H1 (cell line): ENCODE data around the gene PNMA6E. TPM values are rescaled to one million over a fixed set of nuclear protein-coding genes. Genes with fewer than 3 reads are reported as not detected.

Experiments
- CTCF ChIA-PET: fragments of 300-600 bp; sonication (Branson Sonifier 250); formaldehyde crosslinking; loops from one replicate; lab custom pipeline; 2021; ENCODE audit not compliant: partially characterized antibody; lab: Charles Lee
- POLR2A ChIA-PET: fragments of 300-600 bp; sonication (Branson Sonifier 250); formaldehyde crosslinking; loops from one replicate; lab custom pipeline; 2021; ENCODE audit warnings: inconsistent platforms; ENCODE audit not compliant: partially characterized antibody; lab: Charles Lee
- DNase-seq, 2 experiments: peaks; one replicate each; pipeline versions ENCODE4 v3.0.0 to v3.0.0-alpha.2; 2010 to 2022; ENCODE audit warnings: low spot score in 2 of 2, low read depth in 1 of 2, mixed read lengths in 1 of 2
- FAIRE-seq: peaks from 2 replicates; lab custom pipeline; 2011; peaks lifted over from hg19 to GRCh38; lab: Jason Lieb, UNC
- H2AFZ ChIP-seq: 2 replicates; pipeline ENCODE4 v1.8.1; 2012; ENCODE audit warnings: low read length, inconsistent platforms
- H2AK5ac ChIP-seq: 2 replicates; pipeline ENCODE4 v1.6.1; 2013; ENCODE audit warnings: low read depth, low read length
- H2BK120ac ChIP-seq: replicated peaks from 2 replicates; pipeline ENCODE3; 2013; ENCODE audit warnings: low read depth, low read length, inconsistent platforms
- H2BK12ac ChIP-seq: 2 replicates; pipeline ENCODE4 v1.6.1; 2013; ENCODE audit warnings: low read depth, low read length
- H2BK15ac ChIP-seq: 2 replicates; pipeline ENCODE4 v1.6.1; 2013; ENCODE audit warnings: low read length
- H2BK20ac ChIP-seq: 2 replicates; pipeline ENCODE4 v1.6.1; 2013; ENCODE audit warnings: low read length
- H2BK5ac ChIP-seq: 2 replicates; pipeline ENCODE4 v1.6.1; 2013; ENCODE audit warnings: low read depth, low read length
- H3K14ac ChIP-seq: 2 replicates; pipeline ENCODE4 v1.6.1; 2013; ENCODE audit warnings: inconsistent platforms; ENCODE audit not compliant: insufficient read length
- H3K18ac ChIP-seq: 2 replicates; pipeline ENCODE4 v1.6.1; 2013; ENCODE audit warnings: low read length; ENCODE audit errors: extremely low read depth
- H3K23ac ChIP-seq: 2 replicates; pipeline ENCODE4 v1.6.1; 2013; ENCODE audit warnings: inconsistent platforms; ENCODE audit not compliant: insufficient read length
- H3K23me2 ChIP-seq: 2 replicates; pipeline ENCODE4 v1.6.1; 2013; ENCODE audit warnings: low read depth, low read length
- H3K27ac ChIP-seq: 2 replicates; pipeline ENCODE4 v1.6.1; 2011; ENCODE audit warnings: low read depth, low read length, inconsistent platforms
- H3K27me3 ChIP-seq, 4 experiments: replicated peaks in 1 of 4; 1 replicate in 1 of 4; 2 replicates in 3 of 4; pipeline versions ENCODE4 v1.6.1 to v1.8.1; 2011 to 2013; ENCODE audit warnings: low read length in 3 of 4, mild to moderate bottlenecking in 3 of 4, inconsistent platforms in 2 of 4, mixed read lengths in 2 of 4, moderate library complexity in 1 of 4; ENCODE audit not compliant: control insufficient read depth in 3 of 4, insufficient read depth in 3 of 4; ENCODE audit errors: extremely low read depth in 1 of 4
- H3K36me3 ChIP-seq, 4 experiments: 2 replicates each; pipeline versions ENCODE4 v1.6.1 to v1.8.1; 2011 to 2013; ENCODE audit warnings: mild to moderate bottlenecking in 4 of 4, low read length in 3 of 4, moderate library complexity in 2 of 4, control low read depth in 1 of 4, inconsistent platforms in 1 of 4; ENCODE audit not compliant: insufficient read depth in 4 of 4, control insufficient read depth in 2 of 4
- H3K4ac ChIP-seq: replicated peaks from 2 replicates; pipeline ENCODE3; 2013; ENCODE audit warnings: low read length, low read depth, mixed read lengths, inconsistent platforms; ENCODE audit not compliant: insufficient read length
- H3K4me1 ChIP-seq, 4 experiments: replicated peaks in 1 of 4; 1 replicate in 1 of 4; 2 replicates in 3 of 4; pipeline versions ENCODE4 v1.6.1 to v1.8.1; 2011 to 2013; ENCODE audit warnings: low read length in 3 of 4, inconsistent platforms in 2 of 4, mixed read lengths in 1 of 4; ENCODE audit not compliant: insufficient read depth in 4 of 4, control insufficient read depth in 3 of 4
- H3K4me2 ChIP-seq, 2 experiments: 2 replicates each; pipeline versions ENCODE4 v1.6.1 to v1.8.1; 2011 to 2013; ENCODE audit warnings: low read depth in 2 of 2, low read length in 2 of 2, control low read depth in 1 of 2, inconsistent platforms in 1 of 2, mild to moderate bottlenecking in 1 of 2; ENCODE audit not compliant: insufficient read depth in 1 of 2
- H3K4me3 ChIP-seq, 4 experiments: fragments of 200-600, 300-600 bp in 1 of 4; sonication (generic), shearing (Covaris generic), sonication (Bioruptor Twin) in 1 of 4; 2 replicates each; pipeline versions ENCODE4 v1.5.1 to v1.8.1; 2011 to 2016; ENCODE audit warnings: low read length in 4 of 4, low read depth in 3 of 4, control low read depth in 2 of 4, inconsistent platforms in 2 of 4, mild to moderate bottlenecking in 2 of 4, mixed read lengths in 1 of 4, moderate library complexity in 1 of 4; ENCODE audit not compliant: insufficient read depth in 2 of 4; ENCODE audit errors: extremely low read depth in 1 of 4
- H3K56ac ChIP-seq: replicated peaks from 2 replicates; pipeline ENCODE3; 2013; ENCODE audit warnings: low read depth, mild to moderate bottlenecking, mixed read lengths, low read length, inconsistent platforms; ENCODE audit not compliant: insufficient read length
- H3K79me1 ChIP-seq: 2 replicates; pipeline ENCODE4 v1.6.1; 2013; ENCODE audit warnings: low read depth, low read length, control low read depth
- H3K79me2 ChIP-seq, 2 experiments: 2 replicates each; pipeline versions ENCODE4 v1.6.1 to v1.8.1; 2012 to 2013; ENCODE audit warnings: low read length in 2 of 2, mild to moderate bottlenecking in 2 of 2, inconsistent platforms in 1 of 2; ENCODE audit not compliant: insufficient read depth in 2 of 2, control insufficient read depth in 1 of 2
- H3K9ac ChIP-seq, 4 experiments: replicated peaks in 1 of 4; 1 replicate in 1 of 4; 2 replicates in 3 of 4; pipeline versions ENCODE4 v1.6.1 to v1.8.1; 2011 to 2013; ENCODE audit warnings: low read depth in 3 of 4, low read length in 3 of 4, control low read depth in 2 of 4, mild to moderate bottlenecking in 2 of 4, moderate library complexity in 2 of 4, inconsistent platforms in 1 of 4; ENCODE audit errors: extremely low read depth in 1 of 4
- H3K9me3 ChIP-seq, 2 experiments: 2 replicates each; pipeline versions ENCODE4 v1.6.1 to v1.8.1; 2012 to 2013; ENCODE audit warnings: mild to moderate bottlenecking in 2 of 2, moderate library complexity in 2 of 2, control low read depth in 1 of 2, inconsistent platforms in 1 of 2, low read depth in 1 of 2, low read length in 1 of 2, mixed read lengths in 1 of 2; ENCODE audit not compliant: insufficient read depth in 2 of 2
- H4K20me1 ChIP-seq, 2 experiments: replicated peaks in 1 of 2; 2 replicates each; pipeline versions ENCODE3 to v1.8.1; 2011 to 2013; ENCODE audit warnings: inconsistent platforms in 2 of 2, low read length in 2 of 2, mild to moderate bottlenecking in 1 of 2; ENCODE audit not compliant: insufficient read depth in 2 of 2, control insufficient read depth in 1 of 2
- H4K5ac ChIP-seq: 2 replicates; pipeline ENCODE4 v1.6.1; 2013; ENCODE audit warnings: low read length, low read depth, mixed read lengths, inconsistent platforms; ENCODE audit not compliant: insufficient read length
- H4K8ac ChIP-seq: 2 replicates; pipeline ENCODE4 v1.8.0; 2013; ENCODE audit warnings: mild to moderate bottlenecking, moderate library complexity, low read length, inconsistent platforms; ENCODE audit not compliant: insufficient read depth; ENCODE audit errors: extremely low read depth
- H4K91ac ChIP-seq: replicated peaks from 2 replicates; pipeline ENCODE3; 2013; ENCODE audit warnings: low read length, mixed read lengths, inconsistent platforms; ENCODE audit not compliant: insufficient read length
- ASH2L ChIP-seq: fragments of 200-600, 300-600 bp; sonication (generic); IDR thresholded peaks from one replicate; pipeline ENCODE4 v1.7.1; 2017; ENCODE audit warnings: low read length
- ATF3 ChIP-seq: IDR thresholded peaks from 2 replicates; pipeline ENCODE4 v1.6.1; 2011; ENCODE audit warnings: low read depth, mild to moderate bottlenecking, low read length; ENCODE audit not compliant: insufficient read depth
- BACH1 ChIP-seq: IDR thresholded peaks from 2 replicates; pipeline ENCODE4 v1.6.1; 2012; ENCODE audit warnings: low read length, improper control_type of control experiment
- BCL11A ChIP-seq, 2 experiments: IDR thresholded peaks; one replicate each; pipeline ENCODE4 v1.6.1; 2011; ENCODE audit warnings: low read depth in 2 of 2, low read length in 2 of 2, mild to moderate bottlenecking in 2 of 2
- KDM1A ChIP-seq: fragments of 200-600, 300-600 bp; sonication (generic); IDR thresholded peaks from 2 replicates; pipeline ENCODE4 v1.7.1; 2016; ENCODE audit warnings: mild to moderate bottlenecking, low read length, borderline replicate concordance
- PHF8 ChIP-seq: fragments of 200-600 bp; sonication (generic); conservative IDR thresholded peaks from 2 replicates; pipeline ENCODE4 v1.7.1; 2012; ENCODE audit warnings: low read depth, mild to moderate bottlenecking, inconsistent platforms, low read length, moderate library complexity
- POLR2AphosphoS5 ChIP-seq: IDR thresholded peaks from 2 replicates; pipeline ENCODE4 v1.6.1; 2011; ENCODE audit warnings: low read depth, low read length
- RFX5 ChIP-seq: IDR thresholded peaks from 2 replicates; pipeline ENCODE4 v1.6.1; 2011; ENCODE audit warnings: low read depth, low read length, improper control_type of control experiment, borderline replicate concordance
- RNF2 ChIP-seq: fragments of 200-900, 300-1000 bp; sonication (generic); IDR thresholded peaks from 2 replicates; pipeline ENCODE4 v1.7.1; 2016; ENCODE audit warnings: borderline replicate concordance, low read depth, mild to moderate bottlenecking, antibody characterized with exemption, low read length; ENCODE audit not compliant: poor library complexity, severe bottlenecking; ENCODE audit errors: missing control alignments
- RXRA ChIP-seq: IDR thresholded peaks from 2 replicates; pipeline ENCODE4 v1.6.1; 2011; ENCODE audit warnings: low read depth, mild to moderate bottlenecking, low read length, moderate library complexity; ENCODE audit not compliant: insufficient read depth
- SIN3A ChIP-seq, 2 experiments: IDR thresholded peaks in 1 of 2; conservative IDR thresholded peaks in 1 of 2; 2 replicates each; pipeline ENCODE4 v1.6.1; 2011 to 2012; ENCODE audit warnings: low read length in 2 of 2, improper control_type of control experiment in 1 of 2, low read depth in 1 of 2, mild to moderate bottlenecking in 1 of 2
- YY1 ChIP-seq: IDR thresholded peaks from 2 replicates; pipeline ENCODE4 v1.6.1; 2011; ENCODE audit warnings: low read depth, mild to moderate bottlenecking, low read length
- WGBS, 2 experiments: shearing (Covaris generic) in 1 of 2; methylation state at CpG; one replicate each; pipeline versions ENCODE4 v1.1.6 to v1.1.7; 2013 to 2015; ENCODE audit warnings: low lambda C conversion rate in 2 of 2, mixed read lengths in 2 of 2, inconsistent platforms in 1 of 2, low coverage in 1 of 2, missing lambda C conversion rate in 1 of 2; ENCODE audit not compliant: insufficient replicate concordance in 2 of 2, insufficient coverage in 1 of 2, insufficient read length in 1 of 2; ENCODE audit errors: extremely low coverage in 1 of 2, missing lambda C conversion rate in 1 of 2; 5-methylcytosine and 5-hydroxymethylcytosine counted together
- polyA plus RNA-seq, 7 experiments: library from polyadenylated mRNA; depleted of rRNA in 3 of 7; stranded (reverse) in 5 of 7; unstranded in 2 of 7; fragments of >200 nt in 5 of 7; fragments of 200-250 nt in 2 of 7; gene quantifications; 1 replicate in 5 of 7; 2 replicates in 1 of 7; 4 replicates in 1 of 7; pipeline versions ENCODE4 v1.2.1 to v1.2.3, GENCODE V29; 2011 to 2013; ENCODE audit warnings: missing spikeins in 2 of 7, mixed read lengths in 2 of 7
- total RNA-seq: library from RNA; stranded (reverse); fragmentation: NEBNext Ultra II Directional; extraction: Animal tissue kit (Norgen Biotek cat#: 25700); gene quantifications from 2 replicates; pipeline ENCODE4 v1.2.1, GENCODE V29; 2021

The PNMA6E gene
- total and polyA plus RNA-seq, 2 of the 8 experiments (the other 6 are each of a cell fraction or from before 2014, with no cell fraction given), result not detected

- H3K4me2 ChIP-seq, result no peak overlapping the region
- no peak overlapping the region for H3K23ac ChIP-seq
- H3K18ac ChIP-seq, result no peak overlapping the region
- no peaks in the 10 kb centered on the region for H3K4me1 ChIP-seq
- FAIRE-seq, result no peak
- DNase-seq, result no peak
- ChIA-PET POLR2A (no interaction called here), CTCF (interaction anchor here (0.6 to 1.2 kb wide), 3 partner anchors 13 to 360 kb away, joined by 3 to 4 read pairs (median 3); no protein-coding TSS in a partner anchor)
- no peak overlapping the region for H4K8ac ChIP-seq
- H3K14ac ChIP-seq, result no peak overlapping the region
- no peak overlapping the region for H2BK5ac ChIP-seq
- no peak overlapping the region for H4K5ac ChIP-seq
- no peak overlapping the region for H3K4ac ChIP-seq
- no peaks in the 10 kb centered on the region for H3K79me1 ChIP-seq
- no peaks in the 10 kb centered on the region for H3K79me2 ChIP-seq
- H4K20me1 ChIP-seq, result no peaks in the 10 kb centered on the region
- no peaks in the 10 kb centered on the region for H3K36me3 ChIP-seq
- no peak overlapping the region for H3K9ac ChIP-seq
- no peak overlapping the region for H3K4me3 ChIP-seq
- H2BK15ac ChIP-seq, result no peak overlapping the region
- no peak overlapping the region for H4K91ac ChIP-seq
- no peak overlapping the region for H2BK20ac ChIP-seq
- H3K23me2 ChIP-seq, result peaks cover 29% of the 10 kb centered on the region; the same call in 1 of the 2 replicates
- no peak overlapping the region for H3K56ac ChIP-seq
- no peak overlapping the region for H3K27ac ChIP-seq
- peaks cover 0 to 15% of the 10 kb centered on the region in 2 experiments; a peak in 1 of 4 replicates for H3K9me3 ChIP-seq
- H2BK120ac ChIP-seq, result no peak overlapping the region
- H2AK5ac ChIP-seq, result no peak overlapping the region
- H2BK12ac ChIP-seq, result no peak overlapping the region
- no peaks in the 10 kb centered on the region; a peak in 1 of 7 replicates for H3K27me3 ChIP-seq
- 94% methylated on average over 9 of the region's 16 CpGs; no CpG with 5 or more reads in 1 of the 2 experiments for whole genome bisulfite sequencing, 2 experiments
- no peak overlapping the region for H2AFZ ChIP-seq
- TF ChIP-seq RNF2 (no peak), BCL11A (IDR thresholded peaks at IDR 0.05; ENCODE audit: low read depth in 2 of 2, low read length in 2 of 2) (no peak), PHF8 (no peak), SIN3A (conservative IDR thresholded peaks at IDR 0.05 in 1 of 2, IDR thresholded peaks at IDR 0.05 in 1 of 2; ENCODE audit: low read depth in 1 of 2, low read length in 2 of 2) (no peak), RXRA (no peak), POLR2AphosphoS5 (no peak), ASH2L (no peak), KDM1A (no peak), YY1 (no peak), BACH1 (no peak), ATF3 (no peak), RFX5 (no peak)
Measured at GRCh38 chrX:153392642-153393321, 8.4 kb downstream of the PNMA6E start.
